ENCODE data around the gene BCAP29. TPM values are rescaled to one million over a fixed set of nuclear protein-coding genes. Genes with fewer than 3 reads are reported as not detected.
A peak's percentile ranks its signal among the peaks of the same experiment; 100 is the strongest.

Gene BCAP29
- total RNA-seq, 1 donor, result 187 TPM

DNA sequence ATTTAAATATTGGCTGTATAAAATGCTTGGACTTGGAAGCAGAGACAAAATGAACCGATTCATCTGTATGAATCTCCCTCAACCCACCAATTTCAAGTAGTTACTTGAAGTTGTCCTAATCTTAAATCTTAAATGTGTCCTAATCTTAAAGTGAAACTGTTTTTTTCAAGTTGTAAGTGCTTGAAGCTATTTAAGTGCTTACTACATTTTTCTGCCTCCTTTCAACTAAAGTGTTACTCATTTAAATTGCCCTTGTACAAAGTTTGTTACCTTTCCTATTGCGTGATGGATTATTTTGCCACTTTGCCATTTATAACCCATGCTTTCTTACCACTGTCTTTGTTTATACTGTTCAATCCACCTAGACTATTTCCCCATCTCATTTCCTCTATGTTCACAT is 2.8 kb downstream of the BCAP29 start:
- peak; percentile 26 for DNase-seq (ENCODE audit: low read depth)
- TF ChIP-seq, protein P1, sequence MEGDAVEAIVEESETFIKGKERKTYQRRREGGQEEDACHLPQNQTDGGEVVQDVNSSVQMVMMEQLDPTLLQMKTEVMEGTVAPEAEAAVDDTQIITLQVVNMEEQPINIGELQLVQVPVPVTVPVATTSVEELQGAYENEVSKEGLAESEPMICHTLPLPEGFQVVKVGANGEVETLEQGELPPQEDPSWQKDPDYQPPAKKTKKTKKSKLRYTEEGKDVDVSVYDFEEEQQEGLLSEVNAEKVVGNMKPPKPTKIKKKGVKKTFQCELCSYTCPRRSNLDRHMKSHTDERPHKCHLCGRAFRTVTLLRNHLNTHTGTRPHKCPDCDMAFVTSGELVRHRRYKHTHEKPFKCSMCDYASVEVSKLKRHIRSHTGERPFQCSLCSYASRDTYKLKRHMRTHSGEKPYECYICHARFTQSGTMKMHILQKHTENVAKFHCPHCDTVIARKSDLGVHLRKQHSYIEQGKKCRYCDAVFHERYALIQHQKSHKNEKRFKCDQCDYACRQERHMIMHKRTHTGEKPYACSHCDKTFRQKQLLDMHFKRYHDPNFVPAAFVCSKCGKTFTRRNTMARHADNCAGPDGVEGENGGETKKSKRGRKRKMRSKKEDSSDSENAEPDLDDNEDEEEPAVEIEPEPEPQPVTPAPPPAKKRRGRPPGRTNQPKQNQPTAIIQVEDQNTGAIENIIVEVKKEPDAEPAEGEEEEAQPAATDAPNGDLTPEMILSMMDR (IDR thresholded peaks at IDR 0.05; ENCODE audit: insufficient read depth, low read length), result no peak
- H3K4me3 ChIP-seq (ENCODE audit: low read depth, low read length), result no peak overlapping the region

DNA sequence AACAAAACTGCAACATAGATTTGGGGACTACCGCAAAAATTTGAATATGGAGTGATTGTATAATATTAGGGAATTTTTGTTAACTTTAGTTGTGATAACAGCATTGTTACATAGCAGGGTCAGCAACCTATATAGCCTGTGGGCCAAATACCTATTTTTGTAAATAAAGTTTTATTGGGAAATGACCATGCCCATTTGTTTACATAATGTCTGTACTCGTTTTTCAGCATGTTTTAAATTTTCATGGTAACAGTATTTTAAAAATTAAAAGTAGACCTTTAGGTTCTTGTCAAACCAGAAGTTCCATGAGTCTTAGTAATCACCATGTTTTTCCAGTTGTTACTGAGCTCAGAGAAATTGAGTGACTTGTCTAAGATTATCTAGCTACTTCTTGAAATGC is 4.7 kb downstream of the BCAP29 start:
- DNase-seq (ENCODE audit: low read depth), result no peak
- no peak overlapping the region for H3K4me3 ChIP-seq (ENCODE audit: low read depth, low read length)
- TF ChIP-seq, protein P1 (IDR thresholded peaks at IDR 0.05; ENCODE audit: insufficient read depth, low read length), result no peak

DNA sequence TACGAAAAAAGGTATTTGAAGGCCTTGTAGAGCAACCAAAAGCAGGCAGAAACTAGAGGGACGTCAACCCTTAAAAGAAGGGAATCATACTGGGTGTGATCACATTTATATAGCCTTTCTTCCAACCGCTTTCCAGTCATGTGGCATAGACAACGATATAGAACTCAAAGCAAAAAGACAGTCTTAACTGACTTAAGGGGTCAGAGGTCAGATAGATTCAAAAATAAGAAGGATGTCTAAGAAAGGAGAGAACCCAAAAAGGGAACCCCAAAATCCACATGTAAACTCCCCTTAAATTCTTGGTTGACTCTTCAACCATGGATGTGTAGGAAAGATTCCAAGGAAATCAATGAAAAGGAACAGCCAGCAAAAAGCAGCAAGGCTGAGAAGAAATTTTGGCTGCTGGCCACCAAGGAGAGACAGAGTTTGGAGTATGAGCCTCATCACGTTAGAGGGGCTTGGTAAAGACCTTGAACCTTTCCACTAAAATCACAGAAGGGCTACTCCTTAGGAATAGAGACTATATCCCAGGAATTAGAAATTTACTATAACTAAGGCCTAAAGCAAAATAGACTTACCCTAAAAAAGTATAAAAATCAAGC is 8.6 kb downstream of the BCAP29 start:
- no peak overlapping the region for H3K4me3 ChIP-seq (ENCODE audit: low read depth, low read length)
- TF ChIP-seq, protein P1 (IDR thresholded peaks at IDR 0.05; ENCODE audit: insufficient read depth, low read length), result no peak
- no peak for DNase-seq (ENCODE audit: low read depth)

DNA sequence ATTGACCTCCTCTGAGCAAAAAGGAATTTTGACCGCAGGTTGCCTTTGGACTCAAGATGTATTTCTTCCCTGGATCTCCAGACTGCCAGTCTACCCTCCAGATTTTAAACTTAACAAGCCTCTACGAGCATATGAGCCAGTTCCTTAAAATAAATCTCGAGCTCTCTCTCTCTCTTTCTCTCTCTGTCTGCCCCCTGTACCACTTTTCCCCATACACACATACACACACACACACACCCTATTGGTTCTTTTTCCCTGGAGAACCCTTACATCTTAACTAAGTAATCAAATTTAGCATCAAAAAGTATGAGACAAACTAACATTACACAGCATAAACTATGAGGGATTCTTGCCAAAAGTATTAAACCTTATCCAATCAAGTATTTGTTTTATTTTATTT is 11.4 kb downstream of the BCAP29 start:
- peak; percentile 29 for DNase-seq (ENCODE audit: low read depth)

DNA sequence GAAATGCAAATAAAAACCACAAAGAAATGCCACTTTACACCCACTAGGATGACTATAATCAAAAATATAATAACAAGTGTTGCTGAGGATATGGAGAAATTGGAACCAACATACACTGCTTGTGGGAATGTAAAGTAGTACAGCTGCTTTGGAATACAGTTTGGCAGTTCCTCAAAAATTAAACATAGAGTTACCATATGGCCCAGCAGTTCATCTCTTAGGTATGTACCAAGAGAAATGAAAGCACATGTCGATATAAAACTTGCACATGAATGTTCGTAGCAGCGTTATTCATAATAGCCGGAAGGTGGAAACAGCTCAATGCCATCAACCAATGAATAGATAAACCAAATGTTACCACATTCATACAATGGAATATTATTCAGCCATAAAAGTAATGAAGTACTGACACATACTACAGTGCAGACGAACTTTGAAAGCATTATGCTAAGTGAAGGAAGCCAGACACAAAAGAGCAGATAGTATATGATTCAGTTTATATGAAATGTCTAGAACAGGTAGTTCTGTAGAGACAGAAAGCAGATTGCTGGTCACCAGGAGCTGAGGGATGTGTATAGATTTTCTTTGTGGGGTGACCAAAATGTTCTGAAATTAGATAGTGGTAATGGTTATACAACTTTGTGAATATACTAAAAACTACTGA is 12.4 kb downstream of the BCAP29 start:
- DNase-seq (ENCODE audit: low read depth), result peak; percentile 56
- TF ChIP-seq, protein P1 (IDR thresholded peaks at IDR 0.05; ENCODE audit: insufficient read depth, low read length), result no peak
- no peak overlapping the region for H3K4me3 ChIP-seq (ENCODE audit: low read depth, low read length)

More for the DNA sequence above, 11.4 kb downstream of the BCAP29 start:
- no peak overlapping the region for H3K4me3 ChIP-seq (ENCODE audit: low read depth, low read length)
- TF ChIP-seq, protein P1 (IDR thresholded peaks at IDR 0.05; ENCODE audit: insufficient read depth, low read length), result no peak

DNA sequence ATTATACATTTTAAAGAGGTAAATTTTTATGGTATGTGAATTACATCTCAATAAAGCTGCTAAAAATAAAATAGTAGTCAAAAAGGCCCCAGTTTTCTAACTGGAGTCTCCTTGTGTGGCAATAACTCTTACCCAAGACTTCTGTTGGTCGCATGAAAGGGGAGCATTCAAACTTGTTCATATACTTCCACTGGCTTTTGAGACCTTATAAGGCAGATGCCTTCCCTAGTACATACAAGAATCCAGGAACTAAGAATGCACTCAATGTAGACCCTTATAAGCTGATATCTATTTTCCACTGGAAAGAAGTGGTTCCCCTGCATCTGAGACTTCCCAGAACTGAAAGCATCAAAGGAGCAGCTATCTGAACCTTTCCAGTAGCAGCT is 13.0 kb downstream of the BCAP29 start:
- no peak for DNase-seq (ENCODE audit: low read depth)
- TF ChIP-seq, protein P1 (IDR thresholded peaks at IDR 0.05; ENCODE audit: insufficient read depth, low read length), result no peak
- no peak overlapping the region for H3K4me3 ChIP-seq (ENCODE audit: low read depth, low read length)
